SU-DHL-6 (cell line): ENCODE data around the gene ZDHHC11.
"Not testable (repeated sequence)": the region's sequence is repeated elsewhere in the genome, so short reads cannot be mapped to it uniquely, and the experiment has no call there.

Experiments
- H2AFZ ChIP-seq: fragments of 200-600 bp; sonication (generic); 2 replicates; pipeline ENCODE4 v1.6.1; 2014; ENCODE audit warnings: low read depth, mild to moderate bottlenecking, moderate library complexity, mixed read lengths, antibody characterized with exemption, low read length; ENCODE audit not compliant: severe bottlenecking
- H3F3A ChIP-seq: fragments of 200-600 bp; shearing (Covaris generic); 2 replicates; pipeline ENCODE4 v1.6.0; 2016; ENCODE audit warnings: antibody characterized with exemption, mild to moderate bottlenecking; ENCODE audit not compliant: insufficient read depth
- H3K27ac ChIP-seq: fragments of 200-600 bp; sonication (generic); 2 replicates; pipeline ENCODE4 v1.5.1; 2016; ENCODE audit warnings: low read depth, mild to moderate bottlenecking, low read length, moderate library complexity, mixed read lengths
- H3K27me3 ChIP-seq: fragments of 200-600 bp; sonication (generic), shearing (Covaris generic); 2 replicates; pipeline ENCODE4 v1.6.0; 2014; ENCODE audit warnings: mild to moderate bottlenecking, low read length
- H3K36me3 ChIP-seq: fragments of 200-600 bp; sonication (generic); 2 replicates; pipeline ENCODE4 v1.6.1; 2014; ENCODE audit warnings: mild to moderate bottlenecking, low read length, mixed read lengths
- H3K4me2 ChIP-seq: fragments of 300-600, 200-600 bp; shearing (Covaris generic), sonication (generic); 2 replicates; pipeline ENCODE4 v1.6.0; 2014; ENCODE audit warnings: low read length, low read depth, mild to moderate bottlenecking; ENCODE audit not compliant: poor library complexity, severe bottlenecking
- H3K4me3 ChIP-seq: fragments of 200-600 bp; sonication (generic); 2 replicates; pipeline ENCODE4 v1.5.1; 2014; ENCODE audit warnings: antibody characterized with exemption, low read length, mild to moderate bottlenecking, mixed read lengths; ENCODE audit not compliant: insufficient read depth, poor library complexity, severe bottlenecking
- H3K79me2 ChIP-seq: fragments of 200-600 bp; sonication (generic); 2 replicates; pipeline ENCODE4 v1.6.1; 2014; ENCODE audit warnings: mild to moderate bottlenecking, low read length, moderate library complexity; ENCODE audit not compliant: insufficient read depth
- H3K9ac ChIP-seq: fragments of 200-600 bp; sonication (generic); 2 replicates; pipeline ENCODE4 v1.7.0; 2014; ENCODE audit warnings: mild to moderate bottlenecking, low read length
- H3K9me2 ChIP-seq: fragments of 200-600 bp; sonication (generic); replicated peaks from 2 replicates; pipeline ENCODE4 v1.6.1; 2014; ENCODE audit warnings: low read length; ENCODE audit not compliant: insufficient read depth
- H3K9me3 ChIP-seq: fragments of 200-600 bp; sonication (generic); 2 replicates; pipeline ENCODE4 v1.6.1; 2014; ENCODE audit warnings: low read length, mixed read lengths; ENCODE audit not compliant: insufficient read depth
- H4K20me1 ChIP-seq: fragments of 200-600 bp; sonication (generic); 2 replicates; pipeline ENCODE4 v1.6.1; 2014; ENCODE audit warnings: low read depth, mild to moderate bottlenecking, antibody characterized with exemption, low read length, moderate library complexity, mixed read lengths

Gene ZDHHC11

GRCh38 chr5:845676-846601 is 4.8 kb downstream of the ZDHHC11 start:
- not testable (repeated sequence) for H2AFZ ChIP-seq, H3F3A ChIP-seq, H3K27ac ChIP-seq, H3K4me2 ChIP-seq, H3K27me3 ChIP-seq, H3K9ac ChIP-seq, H3K9me3 ChIP-seq, H3K4me3 ChIP-seq, H3K9me2 ChIP-seq, H4K20me1 ChIP-seq, H3K79me2 ChIP-seq, H3K36me3 ChIP-seq

- not testable (repeated sequence) for H4K20me1 ChIP-seq, H3K27me3 ChIP-seq, H2AFZ ChIP-seq, H3K79me2 ChIP-seq, H3K4me3 ChIP-seq, H3K27ac ChIP-seq, H3K4me2 ChIP-seq, H3K9me2 ChIP-seq, H3K9me3 ChIP-seq, H3K36me3 ChIP-seq, H3F3A ChIP-seq, H3K9ac ChIP-seq
Observed at GRCh38 chr5:845031-845675, 5.6 kb downstream of the ZDHHC11 start.

GRCh38 chr5:844426-844825 is 6.4 kb downstream of the ZDHHC11 start:
- not testable (repeated sequence) for H2AFZ ChIP-seq, H3K9me2 ChIP-seq, H4K20me1 ChIP-seq, H3K9me3 ChIP-seq, H3K4me2 ChIP-seq, H3K4me3 ChIP-seq, H3K36me3 ChIP-seq, H3K27me3 ChIP-seq, H3K9ac ChIP-seq, H3K27ac ChIP-seq, H3F3A ChIP-seq, H3K79me2 ChIP-seq

GRCh38 chr5:843926-844325 is 6.9 kb downstream of the ZDHHC11 start:
- not testable (repeated sequence) for H3K79me2 ChIP-seq, H3K9me2 ChIP-seq, H2AFZ ChIP-seq, H3K4me3 ChIP-seq, H4K20me1 ChIP-seq, H3K9ac ChIP-seq, H3K36me3 ChIP-seq, H3F3A ChIP-seq, H3K4me2 ChIP-seq, H3K27ac ChIP-seq, H3K27me3 ChIP-seq, H3K9me3 ChIP-seq

GRCh38 chr5:843371-843770 is 7.4 kb downstream of the ZDHHC11 start:
- H3F3A ChIP-seq, H3K9ac ChIP-seq, H2AFZ ChIP-seq, H4K20me1 ChIP-seq, H3K27ac ChIP-seq, H3K27me3 ChIP-seq, H3K9me3 ChIP-seq, H3K79me2 ChIP-seq, H3K4me2 ChIP-seq, H3K4me3 ChIP-seq, H3K9me2 ChIP-seq, H3K36me3 ChIP-seq: not testable (repeated sequence)

- H3K79me2 ChIP-seq, H4K20me1 ChIP-seq, H3K9ac ChIP-seq, H3F3A ChIP-seq, H3K9me3 ChIP-seq, H3K4me3 ChIP-seq, H3K4me2 ChIP-seq, H3K27me3 ChIP-seq, H2AFZ ChIP-seq, H3K9me2 ChIP-seq, H3K27ac ChIP-seq, H3K36me3 ChIP-seq: not testable (repeated sequence)
Observed at GRCh38 chr5:842402-843221, 8.2 kb downstream of the ZDHHC11 start.

- not testable (repeated sequence) for H3K9me2 ChIP-seq, H3K79me2 ChIP-seq, H2AFZ ChIP-seq, H3K27ac ChIP-seq, H3F3A ChIP-seq, H3K9ac ChIP-seq, H3K4me2 ChIP-seq, H3K36me3 ChIP-seq, H4K20me1 ChIP-seq, H3K9me3 ChIP-seq, H3K27me3 ChIP-seq, H3K4me3 ChIP-seq
Observed at GRCh38 chr5:841531-842401, 9.0 kb downstream of the ZDHHC11 start.
